ENCODE measurements around the gene ANO6.

Gene ANO6

GRCh38 chr12:45289245-45290215 is 73.6 kb downstream of the ANO6 start:
- H3K27me3 ChIP-seq (replicated peaks; ENCODE audit: control insufficient read depth, insufficient read depth, low read length), result no peaks in the 10 kb centered on the region
- H3K9ac ChIP-seq (ENCODE audit: low read length), result peak overlapping the region; percentile 62
- peak overlapping the region; percentile 50 for H3K4me3 ChIP-seq (ENCODE audit: low read length)
- H3K4me1 ChIP-seq (ENCODE audit: control insufficient read depth, insufficient read depth, low read length), result peaks cover 46% of the 10 kb centered on the region
- H3K36me3 ChIP-seq (ENCODE audit: control insufficient read depth, insufficient read depth, low read length, severe bottlenecking), result no peaks in the 10 kb centered on the region
- DNase-seq (ENCODE audit: low read depth), result no peak
- no peaks in the 10 kb centered on the region for H3K9me3 ChIP-seq (ENCODE audit: control insufficient read depth, low read length)

DNA sequence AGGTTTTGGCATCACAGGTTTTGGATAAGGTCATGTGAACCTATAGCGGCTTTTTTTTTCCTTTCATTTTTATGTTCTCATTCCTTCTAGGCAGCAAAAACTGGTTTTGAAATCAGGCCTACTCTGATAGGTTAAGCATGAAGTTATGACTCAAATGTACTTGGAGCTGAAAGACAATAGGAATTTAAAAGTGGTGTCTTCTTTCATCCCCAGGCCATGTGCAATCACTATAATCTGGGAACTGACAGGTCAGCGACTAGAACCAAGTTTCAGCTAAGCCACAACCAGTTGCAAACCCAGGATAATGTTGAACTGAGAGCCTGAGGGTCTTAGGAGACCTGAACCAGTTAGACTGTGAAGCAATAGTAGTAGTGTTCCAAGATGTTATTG is 74.3 kb downstream of the ANO6 start:
- DNase-seq (ENCODE audit: low read depth), result peak; percentile 83
- Histone ChIP-seq H3K27me3 (replicated peaks; ENCODE audit: control insufficient read depth, insufficient read depth, low read length) (no peaks in the 10 kb centered on the region), H3K9ac (ENCODE audit: low read length) (no peak overlapping the region), H3K36me3 (ENCODE audit: control insufficient read depth, insufficient read depth, low read length, severe bottlenecking) (no peaks in the 10 kb centered on the region), H3K4me3 (ENCODE audit: low read length) (peak overlapping the region; percentile 50), H3K4me1 (ENCODE audit: control insufficient read depth, insufficient read depth, low read length) (peaks cover 39% of the 10 kb centered on the region), H3K9me3 (ENCODE audit: control insufficient read depth, low read length) (no peaks in the 10 kb centered on the region)

GRCh38 chr12:45291518-45291917 is 75.6 kb downstream of the ANO6 start:
- no peaks in the 10 kb centered on the region for H3K27me3 ChIP-seq (replicated peaks; ENCODE audit: control insufficient read depth, insufficient read depth, low read length)
- H3K36me3 ChIP-seq (ENCODE audit: control insufficient read depth, insufficient read depth, low read length, severe bottlenecking), result no peaks in the 10 kb centered on the region
- DNase-seq (ENCODE audit: low read depth), result no peak
- no peak overlapping the region for H3K4me3 ChIP-seq (ENCODE audit: low read length)
- no peak overlapping the region for H3K9ac ChIP-seq (ENCODE audit: low read length)
- H3K9me3 ChIP-seq (ENCODE audit: control insufficient read depth, low read length), result no peaks in the 10 kb centered on the region
- H3K4me1 ChIP-seq (ENCODE audit: control insufficient read depth, insufficient read depth, low read length), result peaks cover 38% of the 10 kb centered on the region

- Histone ChIP-seq H3K27me3 (replicated peaks; ENCODE audit: control insufficient read depth, insufficient read depth, low read length) (no peaks in the 10 kb centered on the region), H3K4me1 (ENCODE audit: control insufficient read depth, insufficient read depth, low read length) (peaks cover 38% of the 10 kb centered on the region), H3K36me3 (ENCODE audit: control insufficient read depth, insufficient read depth, low read length, severe bottlenecking) (no peaks in the 10 kb centered on the region), H3K9ac (ENCODE audit: low read length) (peak overlapping the region; percentile 69), H3K4me3 (ENCODE audit: low read length) (peak overlapping the region; percentile 28), H3K9me3 (ENCODE audit: control insufficient read depth, low read length) (no peaks in the 10 kb centered on the region)
- no peak for DNase-seq (ENCODE audit: low read depth)
Observed at GRCh38 chr12:45292486-45293195, 76.7 kb downstream of the ANO6 start.

- DNase-seq (ENCODE audit: low read depth), result no peak
- peaks cover 48% of the 10 kb centered on the region for H3K4me1 ChIP-seq (ENCODE audit: control insufficient read depth, insufficient read depth, low read length)
- H3K4me3 ChIP-seq (ENCODE audit: low read length), result no peak overlapping the region
Observed at GRCh38 chr12:45294906-45295305, 79.0 kb downstream of the ANO6 start.

GRCh38 chr12:45296046-45296586 is 80.2 kb downstream of the ANO6 start:
- H3K27me3 ChIP-seq (replicated peaks; ENCODE audit: control insufficient read depth, insufficient read depth, low read length), result no peaks in the 10 kb centered on the region
- no peaks in the 10 kb centered on the region for H3K9me3 ChIP-seq (ENCODE audit: control insufficient read depth, low read length)
- H3K4me3 ChIP-seq (ENCODE audit: low read length), result no peak overlapping the region
- no peak for DNase-seq (ENCODE audit: low read depth)
- H3K4me1 ChIP-seq (ENCODE audit: control insufficient read depth, insufficient read depth, low read length), result peaks cover 41% of the 10 kb centered on the region
- H3K9ac ChIP-seq (ENCODE audit: low read length), result no peak overlapping the region
- H3K36me3 ChIP-seq (ENCODE audit: control insufficient read depth, insufficient read depth, low read length, severe bottlenecking), result no peaks in the 10 kb centered on the region

More at GRCh38 chr12:45294906-45295305, 79.0 kb downstream of the ANO6 start:
- Histone ChIP-seq H3K27me3 (replicated peaks; ENCODE audit: control insufficient read depth, insufficient read depth, low read length) (no peaks in the 10 kb centered on the region), H3K9ac (ENCODE audit: low read length) (no peak overlapping the region), H3K9me3 (ENCODE audit: control insufficient read depth, low read length) (no peaks in the 10 kb centered on the region), H3K36me3 (ENCODE audit: control insufficient read depth, insufficient read depth, low read length, severe bottlenecking) (no peaks in the 10 kb centered on the region)

- no peak overlapping the region for H3K9ac ChIP-seq (ENCODE audit: low read length)
- no peak for DNase-seq (ENCODE audit: low read depth)
- H3K9me3 ChIP-seq (ENCODE audit: control insufficient read depth, low read length), result no peaks in the 10 kb centered on the region
- no peak overlapping the region for H3K4me3 ChIP-seq (ENCODE audit: low read length)
- H3K4me1 ChIP-seq (ENCODE audit: control insufficient read depth, insufficient read depth, low read length), result peaks cover 31% of the 10 kb centered on the region
- no peaks in the 10 kb centered on the region for H3K36me3 ChIP-seq (ENCODE audit: control insufficient read depth, insufficient read depth, low read length, severe bottlenecking)
- no peaks in the 10 kb centered on the region for H3K27me3 ChIP-seq (replicated peaks; ENCODE audit: control insufficient read depth, insufficient read depth, low read length)
Observed at GRCh38 chr12:45298047-45298446, 82.2 kb downstream of the ANO6 start.

DNA sequence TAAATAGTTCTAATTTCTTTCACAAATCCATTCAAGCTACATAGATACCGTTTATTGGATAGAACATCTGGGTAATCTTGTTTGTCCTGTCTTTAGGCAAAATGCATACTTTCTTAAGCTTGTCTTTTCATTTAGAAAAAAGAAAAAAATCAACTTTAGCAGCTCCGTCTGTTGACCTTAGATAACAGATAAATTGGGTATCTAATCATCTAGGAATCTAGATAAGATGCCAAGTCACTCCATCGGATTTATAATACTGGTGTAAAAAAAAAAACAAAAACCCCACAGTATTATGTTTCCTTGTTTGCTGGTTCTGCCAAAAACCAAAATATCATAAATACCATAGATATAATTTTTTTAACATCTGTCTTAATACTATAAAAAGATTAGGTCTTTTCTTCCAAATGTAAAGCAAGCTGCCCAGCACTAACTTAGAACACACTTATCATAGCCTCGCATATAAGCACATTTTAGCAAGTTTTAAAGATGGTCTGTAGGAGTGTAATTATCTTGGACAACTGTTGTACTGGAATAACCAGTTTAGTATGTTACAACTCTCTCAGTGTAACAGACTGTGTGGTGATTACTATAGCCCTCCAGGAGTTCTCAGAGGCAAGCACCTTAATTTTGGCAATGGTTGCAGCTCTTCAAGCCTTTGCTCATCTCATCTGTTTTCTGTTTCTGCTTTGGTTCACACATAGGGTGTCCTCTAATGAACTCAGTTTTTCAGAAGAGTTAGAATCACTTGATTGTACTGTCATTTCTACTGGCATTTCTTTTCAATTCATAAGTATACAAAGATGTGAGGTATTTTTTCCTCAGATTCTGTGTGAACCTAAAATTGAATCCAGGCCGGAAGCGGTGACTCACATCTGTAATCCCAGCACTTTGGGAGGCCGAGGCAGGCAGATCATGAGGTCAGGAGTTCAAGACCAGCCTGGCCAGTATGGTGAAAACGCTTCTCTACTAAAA is 83.1 kb downstream of the ANO6 start:
- Histone ChIP-seq H3K27me3 (replicated peaks; ENCODE audit: control insufficient read depth, insufficient read depth, low read length) (no peaks in the 10 kb centered on the region), H3K4me1 (ENCODE audit: control insufficient read depth, insufficient read depth, low read length) (peaks cover 29% of the 10 kb centered on the region), H3K9me3 (ENCODE audit: control insufficient read depth, low read length) (no peaks in the 10 kb centered on the region), H3K36me3 (ENCODE audit: control insufficient read depth, insufficient read depth, low read length, severe bottlenecking) (no peaks in the 10 kb centered on the region), H3K9ac (ENCODE audit: low read length) (peak overlapping the region; percentile 5), H3K4me3 (ENCODE audit: low read length) (no peak overlapping the region)
- peak; percentile 64 for DNase-seq (ENCODE audit: low read depth)

DNA sequence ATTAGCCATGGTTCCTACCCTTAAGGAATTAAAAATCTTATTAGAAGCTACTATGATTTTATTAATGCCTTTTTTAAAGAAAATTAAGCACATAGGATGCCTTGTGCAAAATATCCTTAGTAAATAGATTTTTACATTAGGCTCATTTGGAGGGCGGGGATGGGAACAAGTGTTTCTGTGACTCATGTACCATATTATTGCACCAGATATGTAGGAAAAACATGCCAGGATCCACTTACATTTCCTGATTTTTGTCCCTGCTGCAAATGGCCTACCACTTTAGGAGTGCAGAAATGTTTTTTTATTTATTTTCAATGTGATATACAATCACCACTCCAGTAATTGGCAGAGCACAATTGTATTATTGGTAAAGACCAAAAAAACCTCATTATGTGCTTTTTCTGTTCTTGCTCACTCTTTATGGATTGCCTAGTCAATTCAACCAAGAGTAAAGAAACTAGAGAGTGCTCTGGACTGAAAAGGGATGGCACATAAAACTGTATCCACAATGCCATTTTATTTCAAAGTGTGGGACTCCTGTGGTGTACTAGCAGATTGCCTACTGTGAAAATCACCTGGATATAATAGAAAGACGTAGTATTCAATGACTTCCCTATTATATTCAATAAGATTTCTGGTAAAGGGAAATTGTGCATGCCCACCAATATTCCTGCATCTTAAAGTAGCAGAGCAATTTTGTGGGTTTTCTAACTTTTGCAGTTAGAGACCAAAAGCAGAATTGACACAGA is 86.9 kb downstream of the ANO6 start:
- DNase-seq (ENCODE audit: low read depth), result peak; percentile 47
- Histone ChIP-seq H3K9me3 (ENCODE audit: control insufficient read depth, low read length) (no peaks in the 10 kb centered on the region), H3K4me3 (ENCODE audit: low read length) (no peak overlapping the region), H3K4me1 (ENCODE audit: control insufficient read depth, insufficient read depth, low read length) (peaks cover 48% of the 10 kb centered on the region), H3K9ac (ENCODE audit: low read length) (no peak overlapping the region), H3K27me3 (replicated peaks; ENCODE audit: control insufficient read depth, insufficient read depth, low read length) (no peaks in the 10 kb centered on the region), H3K36me3 (ENCODE audit: control insufficient read depth, insufficient read depth, low read length, severe bottlenecking) (peaks cover 12% of the 10 kb centered on the region)

- no peak overlapping the region for H3K9ac ChIP-seq (ENCODE audit: low read length)
- peaks cover 12% of the 10 kb centered on the region for H3K36me3 ChIP-seq (ENCODE audit: control insufficient read depth, insufficient read depth, low read length, severe bottlenecking)
- H3K9me3 ChIP-seq (ENCODE audit: control insufficient read depth, low read length), result no peaks in the 10 kb centered on the region
- no peak overlapping the region for H3K4me3 ChIP-seq (ENCODE audit: low read length)
- H3K27me3 ChIP-seq (replicated peaks; ENCODE audit: control insufficient read depth, insufficient read depth, low read length), result no peaks in the 10 kb centered on the region
- H3K4me1 ChIP-seq (ENCODE audit: control insufficient read depth, insufficient read depth, low read length), result peaks cover 41% of the 10 kb centered on the region
- no peak for DNase-seq (ENCODE audit: low read depth)
Observed at GRCh38 chr12:45303945-45304344, 88.0 kb downstream of the ANO6 start.
